ENCODE results near the gene CKAP2L. TPM values are rescaled to one million over a fixed set of nuclear protein-coding genes. Genes with fewer than 3 reads are reported as not detected.
"Not testable (repeated sequence)": the region's sequence is repeated elsewhere in the genome, so short reads cannot be mapped to it uniquely, and the experiment has no call there.

CKAP2L gene
- total RNA-seq, 1 donor from 2014 or later: 2.5 TPM

- TF ChIP-seq, protein P1, sequence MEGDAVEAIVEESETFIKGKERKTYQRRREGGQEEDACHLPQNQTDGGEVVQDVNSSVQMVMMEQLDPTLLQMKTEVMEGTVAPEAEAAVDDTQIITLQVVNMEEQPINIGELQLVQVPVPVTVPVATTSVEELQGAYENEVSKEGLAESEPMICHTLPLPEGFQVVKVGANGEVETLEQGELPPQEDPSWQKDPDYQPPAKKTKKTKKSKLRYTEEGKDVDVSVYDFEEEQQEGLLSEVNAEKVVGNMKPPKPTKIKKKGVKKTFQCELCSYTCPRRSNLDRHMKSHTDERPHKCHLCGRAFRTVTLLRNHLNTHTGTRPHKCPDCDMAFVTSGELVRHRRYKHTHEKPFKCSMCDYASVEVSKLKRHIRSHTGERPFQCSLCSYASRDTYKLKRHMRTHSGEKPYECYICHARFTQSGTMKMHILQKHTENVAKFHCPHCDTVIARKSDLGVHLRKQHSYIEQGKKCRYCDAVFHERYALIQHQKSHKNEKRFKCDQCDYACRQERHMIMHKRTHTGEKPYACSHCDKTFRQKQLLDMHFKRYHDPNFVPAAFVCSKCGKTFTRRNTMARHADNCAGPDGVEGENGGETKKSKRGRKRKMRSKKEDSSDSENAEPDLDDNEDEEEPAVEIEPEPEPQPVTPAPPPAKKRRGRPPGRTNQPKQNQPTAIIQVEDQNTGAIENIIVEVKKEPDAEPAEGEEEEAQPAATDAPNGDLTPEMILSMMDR (IDR thresholded peaks at IDR 0.05; ENCODE audit: insufficient read depth, low read length, poor library complexity, severe bottlenecking): no peak
- H3K36me3 ChIP-seq (ENCODE audit: control insufficient read depth, insufficient read depth, low read length): no peaks in the 10 kb centered on the region
- no peaks in the 10 kb centered on the region for H3K27me3 ChIP-seq (ENCODE audit: control insufficient read depth, insufficient read depth, low read length)
- DNase-seq (ENCODE audit: low read depth): no peak
- H3K4me3 ChIP-seq (ENCODE audit: low read depth, low read length): no peak overlapping the region
These were observed 40.9 kb downstream of the CKAP2L start for GRCh38 chr2:112723547-112723940.

DNA sequence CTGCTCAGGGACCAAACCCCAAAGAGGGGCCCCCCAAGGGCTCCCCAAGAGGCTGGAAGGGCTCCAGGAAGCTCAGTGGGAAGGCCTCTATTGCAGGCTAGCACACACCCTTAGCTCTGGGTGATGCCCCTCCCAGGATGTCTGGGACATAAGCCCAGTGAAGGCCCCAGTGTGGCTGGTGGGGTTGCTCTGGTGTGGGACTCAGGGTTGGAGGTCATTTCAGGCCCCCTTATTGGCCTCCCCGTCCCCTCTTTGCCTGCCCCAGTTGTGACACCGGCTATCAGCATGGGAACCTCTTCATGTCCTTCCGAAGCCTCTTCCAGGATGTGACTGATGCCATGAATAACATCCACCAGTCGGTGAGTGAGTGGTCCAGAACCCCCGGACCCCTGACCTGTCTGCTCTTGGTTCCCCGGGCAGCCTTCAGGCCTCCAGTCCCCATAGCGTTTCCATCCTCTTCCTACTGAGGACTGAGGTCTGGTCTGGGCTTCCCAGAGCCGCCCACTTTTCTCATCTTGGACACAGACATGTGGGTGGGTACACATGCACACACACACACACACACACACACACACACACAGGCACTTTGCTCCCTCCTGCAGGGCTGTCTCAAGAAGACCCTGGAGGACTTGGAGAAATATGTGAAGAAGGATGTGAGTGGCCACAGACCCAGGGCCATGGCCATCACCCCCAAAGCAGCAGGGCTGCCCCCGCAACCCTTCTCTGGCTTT is 41.4 kb downstream of the CKAP2L start:
- Histone ChIP-seq H3K4me3 (ENCODE audit: low read depth, low read length) (no peak overlapping the region), H3K36me3 (ENCODE audit: control insufficient read depth, insufficient read depth, low read length) (no peaks in the 10 kb centered on the region), H3K27me3 (ENCODE audit: control insufficient read depth, insufficient read depth, low read length) (no peaks in the 10 kb centered on the region)
- TF ChIP-seq, protein P1 (IDR thresholded peaks at IDR 0.05; ENCODE audit: insufficient read depth, low read length, poor library complexity, severe bottlenecking): no peak
- no peak for DNase-seq (ENCODE audit: low read depth)

DNA sequence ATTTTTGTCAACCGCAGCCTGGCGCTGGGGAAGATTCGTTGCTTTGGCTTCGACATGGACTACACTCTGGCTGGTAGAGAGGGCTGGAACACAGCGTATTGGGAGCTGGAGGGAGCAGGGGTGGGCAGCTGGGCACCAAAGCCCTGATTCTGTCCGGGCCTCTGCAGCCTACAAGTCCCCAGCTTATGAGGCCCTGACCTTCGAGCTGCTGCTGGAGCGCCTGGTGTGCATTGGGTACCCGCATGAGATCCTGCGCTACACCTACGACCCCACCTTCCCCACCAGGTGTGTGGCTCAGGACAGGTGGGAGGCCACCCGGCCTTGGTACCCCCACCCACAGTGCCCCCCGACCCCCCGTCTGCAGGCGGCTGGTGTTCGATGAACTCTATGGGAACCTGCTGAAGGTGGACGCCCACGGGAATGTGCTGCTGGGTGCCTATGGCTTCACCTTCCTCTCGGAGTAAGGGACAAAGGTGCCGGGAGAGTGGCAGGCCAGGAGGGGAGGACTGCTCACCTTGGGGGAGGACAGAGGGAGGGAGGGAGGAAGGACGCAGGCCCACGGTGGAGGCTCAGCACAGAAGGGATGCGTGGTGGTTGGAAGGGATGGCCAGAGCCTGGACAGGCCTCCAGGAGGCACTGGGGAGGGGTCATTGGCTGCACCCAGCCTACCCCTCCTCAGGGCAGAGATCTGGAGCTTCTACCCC is 42.4 kb downstream of the CKAP2L start:
- TF ChIP-seq, protein P1 (IDR thresholded peaks at IDR 0.05; ENCODE audit: insufficient read depth, low read length, poor library complexity, severe bottlenecking): no peak
- no peak for DNase-seq (ENCODE audit: low read depth)
- Histone ChIP-seq H3K36me3 (ENCODE audit: control insufficient read depth, insufficient read depth, low read length) (no peaks in the 10 kb centered on the region), H3K27me3 (ENCODE audit: control insufficient read depth, insufficient read depth, low read length) (no peaks in the 10 kb centered on the region), H3K4me3 (ENCODE audit: low read depth, low read length) (no peak overlapping the region)

- TF ChIP-seq, protein P1 (IDR thresholded peaks at IDR 0.05; ENCODE audit: insufficient read depth, low read length, poor library complexity, severe bottlenecking): no peak
- no peaks in the 10 kb centered on the region for H3K36me3 ChIP-seq (ENCODE audit: control insufficient read depth, insufficient read depth, low read length)
- no peak for DNase-seq (ENCODE audit: low read depth)
- no peaks in the 10 kb centered on the region for H3K27me3 ChIP-seq (ENCODE audit: control insufficient read depth, insufficient read depth, low read length)
- H3K4me3 ChIP-seq (ENCODE audit: low read depth, low read length): no peak within 1 kb of the TSS
These were observed 43.6 kb downstream of the CKAP2L start, which contains the start of gene NT5DC4 for GRCh38 chr2:112720785-112721184. NT5DC4 (plus strand) TSS chr2:112721020; CDS start chr2:112721080, 60 bp downstream.

GRCh38 chr2:112718863-112719370 is 45.5 kb downstream of the CKAP2L start:
- Histone ChIP-seq H3K36me3 (ENCODE audit: control insufficient read depth, insufficient read depth, low read length) (no peaks in the 10 kb centered on the region), H3K27me3 (ENCODE audit: control insufficient read depth, insufficient read depth, low read length) (no peaks in the 10 kb centered on the region), H3K4me3 (ENCODE audit: low read depth, low read length) (no peak overlapping the region)
- no peak for DNase-seq (ENCODE audit: low read depth)
- TF ChIP-seq, protein P1 (IDR thresholded peaks at IDR 0.05; ENCODE audit: insufficient read depth, low read length, poor library complexity, severe bottlenecking): no peak

DNA sequence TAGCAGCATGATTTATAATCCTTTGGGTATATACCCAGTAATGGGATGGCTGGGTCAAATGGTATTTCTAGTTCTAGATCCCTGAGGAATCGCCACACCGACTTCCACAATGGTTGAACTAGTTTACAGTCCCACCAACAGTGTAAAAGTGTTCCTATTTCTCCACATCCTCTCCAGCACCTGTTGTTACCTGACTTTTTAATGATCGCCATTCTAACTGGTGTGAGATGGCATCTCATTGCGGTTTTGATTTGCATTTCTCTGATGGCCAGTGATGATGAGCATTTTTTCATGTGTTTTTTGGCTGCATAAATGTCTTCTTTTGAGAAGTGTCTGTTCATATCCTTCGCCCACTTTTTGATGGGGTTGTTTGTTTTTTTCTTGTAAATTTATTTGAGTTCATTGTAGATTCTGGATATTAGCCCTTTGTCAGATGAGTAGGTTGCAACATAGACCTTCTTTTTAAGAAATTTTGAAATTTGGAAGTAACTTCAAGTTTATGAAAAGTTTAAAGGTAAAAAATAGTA is 47.5 kb downstream of the CKAP2L start:
- H3K36me3 ChIP-seq (ENCODE audit: control insufficient read depth, insufficient read depth, low read length); H3K27me3 ChIP-seq (ENCODE audit: control insufficient read depth, insufficient read depth, low read length); DNase-seq (ENCODE audit: low read depth); H3K4me3 ChIP-seq (ENCODE audit: low read depth, low read length): not testable (repeated sequence)

DNA sequence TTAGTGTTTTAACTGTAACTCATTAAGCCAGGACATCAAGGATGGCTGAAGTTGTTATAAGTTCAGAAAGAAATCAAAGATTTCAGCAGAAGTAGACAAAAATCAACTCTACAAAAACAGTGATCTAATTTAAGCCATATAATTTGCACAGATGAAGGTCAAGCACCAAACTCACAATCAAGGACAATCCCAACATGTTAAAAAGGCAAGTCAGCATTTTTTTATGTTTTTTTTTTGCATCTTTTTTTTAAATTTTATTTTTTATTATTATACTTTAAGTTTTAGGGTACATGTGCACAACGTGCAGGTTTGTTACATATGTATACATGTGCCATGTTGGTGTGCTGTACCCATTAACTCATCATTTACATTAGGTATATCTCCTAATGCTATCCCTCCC is 48.3 kb downstream of the CKAP2L start:
- not testable (repeated sequence) for H3K36me3 ChIP-seq (ENCODE audit: control insufficient read depth, insufficient read depth, low read length); H3K4me3 ChIP-seq (ENCODE audit: low read depth, low read length); DNase-seq (ENCODE audit: low read depth); H3K27me3 ChIP-seq (ENCODE audit: control insufficient read depth, insufficient read depth, low read length)
